Neural cell (in vitro differentiated cells): ENCODE results near the gene RBM11. TPM values are rescaled to one million over a fixed set of nuclear protein-coding genes. Genes with fewer than 3 reads are reported as not detected.

Source experiments
- H2AFZ ChIP-seq: fragments of 200-600, 300-800 bp; sonication (generic), shearing (Covaris generic); 2 replicates; pipeline ENCODE4 v1.6.0; 2014; ENCODE audit warnings: low read depth, mild to moderate bottlenecking, antibody characterized with exemption, low read length, moderate library complexity
- H3F3A ChIP-seq: fragments of 200-600 bp; shearing (Covaris generic); 2 replicates; pipeline ENCODE4 v1.6.1; 2016; ENCODE audit warnings: mild to moderate bottlenecking, moderate library complexity, mixed read lengths, antibody characterized with exemption, low read length; ENCODE audit not compliant: insufficient read depth, poor library complexity, severe bottlenecking
- H3K27ac ChIP-seq: fragments of 200-600, 300-800 bp; sonication (generic), shearing (Covaris generic); 2 replicates; pipeline ENCODE4 v1.5.1; 2014; ENCODE audit warnings: mild to moderate bottlenecking, low read length, moderate library complexity
- H3K27me3 ChIP-seq: fragments of 300-800, 200-600 bp; sonication (generic), shearing (Covaris generic); 2 replicates; pipeline ENCODE4 v1.6.0; 2014; ENCODE audit warnings: mild to moderate bottlenecking, low read depth, low read length, moderate library complexity; ENCODE audit not compliant: insufficient read depth
- H3K36me3 ChIP-seq: fragments of 300-800, 200-600 bp; sonication (generic), shearing (Covaris generic); 2 replicates; pipeline ENCODE4 v1.5.1; 2014; ENCODE audit warnings: mild to moderate bottlenecking, antibody characterized with exemption, low read length, moderate library complexity; ENCODE audit not compliant: insufficient read depth
- H3K4me2 ChIP-seq: fragments of 300-800, 200-600 bp; sonication (generic), shearing (Covaris generic); 2 replicates; pipeline ENCODE4 v1.6.0; 2014; ENCODE audit warnings: mild to moderate bottlenecking, low read length
- H3K4me3 ChIP-seq: fragments of 300-800, 200-600 bp; sonication (generic), shearing (Covaris generic); 2 replicates; pipeline ENCODE4 v1.5.1; 2014; ENCODE audit warnings: mild to moderate bottlenecking, low read length, moderate library complexity
- H3K79me2 ChIP-seq: fragments of 200-600 bp; shearing (Covaris generic); replicated peaks from 2 replicates; pipeline ENCODE4 v1.6.0; 2014; ENCODE audit warnings: mild to moderate bottlenecking, low read length, moderate library complexity; ENCODE audit not compliant: insufficient read depth
- H3K9ac ChIP-seq: fragments of 300-800, 200-600 bp; sonication (generic), shearing (Covaris generic); 2 replicates; pipeline ENCODE4 v1.6.1; 2016; ENCODE audit warnings: mild to moderate bottlenecking, low read length, mixed read lengths
- H3K9me2 ChIP-seq: fragments of 200-600 bp; shearing (Covaris generic); 2 replicates; pipeline ENCODE4 v1.6.1; 2016; ENCODE audit warnings: mild to moderate bottlenecking, low read length, mixed read lengths; ENCODE audit not compliant: insufficient read depth
- H3K9me3 ChIP-seq: fragments of 200-600, 300-800 bp; sonication (generic), shearing (Covaris generic); 2 replicates; pipeline ENCODE4 v1.6.1; 2016; ENCODE audit warnings: mild to moderate bottlenecking, mixed run types, low read length, moderate library complexity, mixed read lengths
- H4K20me1 ChIP-seq: fragments of 200-600 bp; shearing (Covaris generic); 2 replicates; pipeline ENCODE4 v1.6.1; 2016; ENCODE audit warnings: mild to moderate bottlenecking, mixed run types; ENCODE audit not compliant: insufficient read depth
- EP300 ChIP-seq: fragments of 450-650 bp; conservative IDR thresholded peaks from 2 replicates; pipeline ENCODE4 v1.6.1; 2014; ENCODE audit warnings: antibody characterized with exemption, mild to moderate bottlenecking, moderate library complexity; ENCODE audit not compliant: poor library complexity, severe bottlenecking
- EZH2 ChIP-seq: fragments of 200-600, 300-800 bp; shearing (Covaris generic), sonication (generic); IDR thresholded peaks from 2 replicates; pipeline ENCODE4 v1.6.1; 2014; ENCODE audit warnings: antibody characterized with exemption, low read length, borderline replicate concordance, mild to moderate bottlenecking; ENCODE audit not compliant: insufficient read depth, poor library complexity, severe bottlenecking
- MXI1 ChIP-seq: fragments of 450-650 bp; conservative IDR thresholded peaks from 2 replicates; pipeline ENCODE4 v1.6.1; 2014; ENCODE audit warnings: antibody characterized with exemption, mild to moderate bottlenecking; ENCODE audit not compliant: poor library complexity, severe bottlenecking
- POLR2AphosphoS5 ChIP-seq: IDR thresholded peaks from 2 replicates; pipeline ENCODE4 v1.6.1; 2012
- RAD21 ChIP-seq: fragments of 450-650 bp; conservative IDR thresholded peaks from 2 replicates; pipeline ENCODE4 v1.6.1; 2014; ENCODE audit warnings: antibody characterized with exemption, mild to moderate bottlenecking, moderate library complexity
- SMC3 ChIP-seq: fragments of 450-650 bp; conservative IDR thresholded peaks from 2 replicates; pipeline ENCODE4 v1.6.1; 2014; ENCODE audit warnings: antibody characterized with exemption, mild to moderate bottlenecking, moderate library complexity; ENCODE audit not compliant: poor library complexity
- TAF1 ChIP-seq: IDR thresholded peaks from 2 replicates; pipeline ENCODE4 v1.6.1; 2012; ENCODE audit warnings: low read depth
- polyA plus RNA-seq: library from polyadenylated mRNA; depleted of rRNA; stranded (reverse); fragments of >200 nt; gene quantifications from 2 replicates; pipeline ENCODE4 v1.2.3, GENCODE V29; 2014
- TF ChIP-seq, protein P1 (sequence below): fragments of 450-650 bp; IDR thresholded peaks from 2 replicates; pipeline ENCODE4 v1.5.1; 2014; ENCODE audit warnings: antibody characterized with exemption, mild to moderate bottlenecking, moderate library complexity; ENCODE audit not compliant: poor library complexity, severe bottlenecking
- TF ChIP-seq, protein P2 (sequence below): IDR thresholded peaks from 2 replicates; pipeline ENCODE4 v1.6.1; 2012; ENCODE audit warnings: borderline replicate concordance

RBM11 gene
- polyA plus RNA-seq, 1 donor from 2014 or later: 17.1 TPM

DNA sequence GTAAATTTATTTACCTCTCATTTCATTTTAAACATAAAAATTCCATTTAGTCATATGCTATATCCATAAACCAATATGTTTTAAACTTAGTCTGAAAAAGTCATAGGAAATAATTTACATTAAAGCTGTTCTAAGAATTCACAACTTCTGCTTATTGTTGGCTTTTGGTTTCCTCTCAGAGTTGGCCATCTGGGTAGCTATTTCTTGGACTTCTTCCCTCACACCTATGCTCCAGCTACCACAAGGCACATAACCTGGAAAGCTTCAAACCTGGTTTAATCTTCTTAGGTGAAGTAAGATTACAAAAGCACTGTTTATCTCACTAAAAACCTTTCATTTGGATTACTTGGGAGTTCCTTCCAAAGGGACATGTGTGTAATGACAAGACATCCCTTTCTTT is 29.8 kb downstream of the RBM11 start:
- TF ChIP-seq MXI1 (no peak), TAF1 (no peak), RAD21 (no peak), EZH2 (no peak), EP300 (no peak)
- TF ChIP-seq, protein P1, sequence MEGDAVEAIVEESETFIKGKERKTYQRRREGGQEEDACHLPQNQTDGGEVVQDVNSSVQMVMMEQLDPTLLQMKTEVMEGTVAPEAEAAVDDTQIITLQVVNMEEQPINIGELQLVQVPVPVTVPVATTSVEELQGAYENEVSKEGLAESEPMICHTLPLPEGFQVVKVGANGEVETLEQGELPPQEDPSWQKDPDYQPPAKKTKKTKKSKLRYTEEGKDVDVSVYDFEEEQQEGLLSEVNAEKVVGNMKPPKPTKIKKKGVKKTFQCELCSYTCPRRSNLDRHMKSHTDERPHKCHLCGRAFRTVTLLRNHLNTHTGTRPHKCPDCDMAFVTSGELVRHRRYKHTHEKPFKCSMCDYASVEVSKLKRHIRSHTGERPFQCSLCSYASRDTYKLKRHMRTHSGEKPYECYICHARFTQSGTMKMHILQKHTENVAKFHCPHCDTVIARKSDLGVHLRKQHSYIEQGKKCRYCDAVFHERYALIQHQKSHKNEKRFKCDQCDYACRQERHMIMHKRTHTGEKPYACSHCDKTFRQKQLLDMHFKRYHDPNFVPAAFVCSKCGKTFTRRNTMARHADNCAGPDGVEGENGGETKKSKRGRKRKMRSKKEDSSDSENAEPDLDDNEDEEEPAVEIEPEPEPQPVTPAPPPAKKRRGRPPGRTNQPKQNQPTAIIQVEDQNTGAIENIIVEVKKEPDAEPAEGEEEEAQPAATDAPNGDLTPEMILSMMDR: no peak
- TF ChIP-seq, protein P2, sequence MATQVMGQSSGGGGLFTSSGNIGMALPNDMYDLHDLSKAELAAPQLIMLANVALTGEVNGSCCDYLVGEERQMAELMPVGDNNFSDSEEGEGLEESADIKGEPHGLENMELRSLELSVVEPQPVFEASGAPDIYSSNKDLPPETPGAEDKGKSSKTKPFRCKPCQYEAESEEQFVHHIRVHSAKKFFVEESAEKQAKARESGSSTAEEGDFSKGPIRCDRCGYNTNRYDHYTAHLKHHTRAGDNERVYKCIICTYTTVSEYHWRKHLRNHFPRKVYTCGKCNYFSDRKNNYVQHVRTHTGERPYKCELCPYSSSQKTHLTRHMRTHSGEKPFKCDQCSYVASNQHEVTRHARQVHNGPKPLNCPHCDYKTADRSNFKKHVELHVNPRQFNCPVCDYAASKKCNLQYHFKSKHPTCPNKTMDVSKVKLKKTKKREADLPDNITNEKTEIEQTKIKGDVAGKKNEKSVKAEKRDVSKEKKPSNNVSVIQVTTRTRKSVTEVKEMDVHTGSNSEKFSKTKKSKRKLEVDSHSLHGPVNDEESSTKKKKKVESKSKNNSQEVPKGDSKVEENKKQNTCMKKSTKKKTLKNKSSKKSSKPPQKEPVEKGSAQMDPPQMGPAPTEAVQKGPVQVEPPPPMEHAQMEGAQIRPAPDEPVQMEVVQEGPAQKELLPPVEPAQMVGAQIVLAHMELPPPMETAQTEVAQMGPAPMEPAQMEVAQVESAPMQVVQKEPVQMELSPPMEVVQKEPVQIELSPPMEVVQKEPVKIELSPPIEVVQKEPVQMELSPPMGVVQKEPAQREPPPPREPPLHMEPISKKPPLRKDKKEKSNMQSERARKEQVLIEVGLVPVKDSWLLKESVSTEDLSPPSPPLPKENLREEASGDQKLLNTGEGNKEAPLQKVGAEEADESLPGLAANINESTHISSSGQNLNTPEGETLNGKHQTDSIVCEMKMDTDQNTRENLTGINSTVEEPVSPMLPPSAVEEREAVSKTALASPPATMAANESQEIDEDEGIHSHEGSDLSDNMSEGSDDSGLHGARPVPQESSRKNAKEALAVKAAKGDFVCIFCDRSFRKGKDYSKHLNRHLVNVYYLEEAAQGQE: no peak
- H3K27ac ChIP-seq: no peak overlapping the region

DNA sequence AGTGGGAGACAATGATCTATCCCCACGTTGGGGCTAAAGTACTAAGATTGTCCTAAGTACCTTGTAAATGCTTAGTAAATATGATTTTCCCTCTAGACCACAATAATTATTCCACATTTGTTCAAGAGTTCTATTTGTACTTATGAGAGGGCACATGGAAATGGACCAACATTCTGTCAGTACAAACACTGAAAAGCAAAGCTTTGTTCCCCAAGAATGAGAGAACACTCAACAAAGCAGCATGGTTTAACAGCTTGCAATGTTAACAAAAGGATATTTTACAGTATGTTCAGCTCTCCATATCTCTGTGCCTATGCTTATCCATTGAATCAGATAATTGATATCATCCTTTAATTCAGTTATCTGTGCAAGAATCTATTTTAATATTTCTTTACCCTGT is 35.4 kb downstream of the RBM11 start:
- Histone ChIP-seq H3K9me3 (no peaks in the 10 kb centered on the region), H3K27ac (no peak overlapping the region), H3K27me3 (no peaks in the 10 kb centered on the region), H3F3A (no peaks in the 10 kb centered on the region), H2AFZ (no peak overlapping the region), H3K79me2 (no peaks in the 10 kb centered on the region), H3K36me3 (no peaks in the 10 kb centered on the region), H3K9ac (no peak overlapping the region), H3K4me3 (no peak overlapping the region), H3K4me2 (no peak overlapping the region), H3K9me2 (no peaks in the 10 kb centered on the region), H4K20me1 (no peaks in the 10 kb centered on the region)
- TF ChIP-seq TAF1: no peak
- TF ChIP-seq, protein P1: no peak
- TF ChIP-seq EP300: no peak
- TF ChIP-seq RAD21: no peak
- TF ChIP-seq, protein P2: no peak
- no peak for TF ChIP-seq EZH2
- no peak for TF ChIP-seq MXI1
- no peak for TF ChIP-seq POLR2AphosphoS5
- no peak for TF ChIP-seq SMC3

More for the DNA sequence above, 29.8 kb downstream of the RBM11 start:
- H2AFZ ChIP-seq: no peak overlapping the region
- no peaks in the 10 kb centered on the region for H4K20me1 ChIP-seq
- H3K9ac ChIP-seq: no peak overlapping the region
- no peaks in the 10 kb centered on the region for H3K9me2 ChIP-seq
- no peaks in the 10 kb centered on the region for H3K79me2 ChIP-seq
- H3F3A ChIP-seq: no peaks in the 10 kb centered on the region
- no peaks in the 10 kb centered on the region for H3K36me3 ChIP-seq
- no peaks in the 10 kb centered on the region for H3K27me3 ChIP-seq
- H3K4me3 ChIP-seq: no peak overlapping the region
- no peak overlapping the region for H3K4me2 ChIP-seq
- H3K9me3 ChIP-seq: no peaks in the 10 kb centered on the region
